HTERT RPE-1 (cell line): ENCODE data around the gene ZFHX3.

ENCODE experiments used
- in situ Hi-C: fragments of 300-500 bp; cut with MboI; formaldehyde crosslinking; loops from 4 replicates; pipeline ENCODE4 v1.14.3; 2020; ENCODE audit warnings: low sequenced_read_pairs

Gene ZFHX3

GRCh38 chr16:72978212-72978611 lies 69.7 kb downstream of the ZFHX3 start:
- in situ Hi-C loops: no loop called here

- in situ Hi-C loops: no loop called here
These were observed 70.8 kb downstream of the ZFHX3 start for GRCh38 chr16:72977127-72977526.

- in situ Hi-C loops: no loop called here
These were observed 71.4 kb downstream of the ZFHX3 start for GRCh38 chr16:72976438-72977064.

- in situ Hi-C loops: no loop called here
These were observed 72.0 kb downstream of the ZFHX3 start for GRCh38 chr16:72975809-72976437.

GRCh38 chr16:72974142-72974769 lies 73.7 kb downstream of the ZFHX3 start:
- in situ Hi-C loops: no loop called here

- in situ Hi-C loops: no loop called here
These were observed 74.9 kb downstream of the ZFHX3 start for GRCh38 chr16:72972878-72973571.

GRCh38 chr16:72971370-72971769 lies 76.6 kb downstream of the ZFHX3 start:
- in situ Hi-C loops: no loop called here

GRCh38 chr16:72970656-72971055 lies 77.3 kb downstream of the ZFHX3 start:
- in situ Hi-C loops: no loop called here

GRCh38 chr16:72969812-72970211 lies 78.1 kb downstream of the ZFHX3 start:
- in situ Hi-C loops: no loop called here

- in situ Hi-C loops: no loop called here
These were observed 78.8 kb downstream of the ZFHX3 start for GRCh38 chr16:72969146-72969545.

- in situ Hi-C loops: no loop called here
These were observed 80.0 kb downstream of the ZFHX3 start for GRCh38 chr16:72967941-72968340.

GRCh38 chr16:72963533-72964315 lies 84.2 kb downstream of the ZFHX3 start:
- in situ Hi-C loops: no loop called here

GRCh38 chr16:72962347-72962746 lies 85.6 kb downstream of the ZFHX3 start:
- in situ Hi-C loops: no loop called here

GRCh38 chr16:72961863-72962262 lies 86.1 kb downstream of the ZFHX3 start:
- in situ Hi-C loops: no loop called here

GRCh38 chr16:72961115-72961832 lies 86.7 kb downstream of the ZFHX3 start:
- in situ Hi-C loops: no loop called here

GRCh38 chr16:72960101-72960500 lies 87.8 kb downstream of the ZFHX3 start:
- in situ Hi-C loops: no loop called here

- in situ Hi-C loops: no loop called here
These were observed 88.5 kb downstream of the ZFHX3 start for GRCh38 chr16:72959301-72959996.

GRCh38 chr16:72958522-72959076 lies 89.3 kb downstream of the ZFHX3 start:
- in situ Hi-C loops: no loop called here
